Measurements from ENCODE around the gene PLEKHG5.

DNA sequence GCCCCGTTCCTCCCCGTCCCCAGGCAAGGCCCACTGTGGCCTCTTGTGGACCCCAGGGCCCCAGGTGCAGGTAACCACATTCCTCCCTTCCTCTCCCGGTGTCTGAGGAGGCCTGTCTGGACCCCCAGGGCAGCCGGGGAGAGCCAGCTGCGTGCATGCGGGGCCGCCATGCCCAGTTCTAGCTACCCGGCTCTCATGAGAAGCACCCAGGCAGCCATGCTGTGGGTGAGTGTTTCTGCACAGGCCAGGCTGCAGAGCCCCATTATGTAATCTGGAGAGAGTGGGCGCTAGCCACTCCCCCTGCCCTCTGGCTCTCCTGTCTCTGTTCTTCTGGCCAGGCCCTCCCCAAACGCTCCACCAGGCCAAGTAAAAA is 18.4 kb upstream of the PLEKHG5 start:
- TF ChIP-seq, protein P1, sequence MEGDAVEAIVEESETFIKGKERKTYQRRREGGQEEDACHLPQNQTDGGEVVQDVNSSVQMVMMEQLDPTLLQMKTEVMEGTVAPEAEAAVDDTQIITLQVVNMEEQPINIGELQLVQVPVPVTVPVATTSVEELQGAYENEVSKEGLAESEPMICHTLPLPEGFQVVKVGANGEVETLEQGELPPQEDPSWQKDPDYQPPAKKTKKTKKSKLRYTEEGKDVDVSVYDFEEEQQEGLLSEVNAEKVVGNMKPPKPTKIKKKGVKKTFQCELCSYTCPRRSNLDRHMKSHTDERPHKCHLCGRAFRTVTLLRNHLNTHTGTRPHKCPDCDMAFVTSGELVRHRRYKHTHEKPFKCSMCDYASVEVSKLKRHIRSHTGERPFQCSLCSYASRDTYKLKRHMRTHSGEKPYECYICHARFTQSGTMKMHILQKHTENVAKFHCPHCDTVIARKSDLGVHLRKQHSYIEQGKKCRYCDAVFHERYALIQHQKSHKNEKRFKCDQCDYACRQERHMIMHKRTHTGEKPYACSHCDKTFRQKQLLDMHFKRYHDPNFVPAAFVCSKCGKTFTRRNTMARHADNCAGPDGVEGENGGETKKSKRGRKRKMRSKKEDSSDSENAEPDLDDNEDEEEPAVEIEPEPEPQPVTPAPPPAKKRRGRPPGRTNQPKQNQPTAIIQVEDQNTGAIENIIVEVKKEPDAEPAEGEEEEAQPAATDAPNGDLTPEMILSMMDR (IDR thresholded peaks at IDR 0.05) = no peak
- no peak for TF ChIP-seq EZH2 (IDR thresholded peaks at IDR 0.05; ENCODE audit: borderline replicate concordance, insufficient read depth, low read depth, low read length, poor library complexity, severe bottlenecking)

Data from B cell (primary cell).